Liver (tissue), 9 donors: Measurements from ENCODE around the gene COBL. TPM values are rescaled to one million over a fixed set of nuclear protein-coding genes. Genes with fewer than 3 reads are reported as not detected.

Experiments used
- DNase-seq: peaks from one replicate; pipeline ENCODE4 v3.0.0-alpha.2; 2017; ENCODE audit warnings: low spot score
- H3K27ac ChIP-seq, 2 donors: one replicate each; pipeline ENCODE4 v1.7.0; 2013; ENCODE audit warnings: inconsistent platforms in 2 of 2, low read length in 2 of 2, control low read depth in 1 of 2, low read depth in 1 of 2, mild to moderate bottlenecking in 1 of 2
- H3K27me3 ChIP-seq, 4 donors: one replicate each; pipeline versions ENCODE4 v1.6.1 to v1.7.0; 2013; ENCODE audit warnings: low read length in 3 of 4, inconsistent platforms in 1 of 4, mild to moderate bottlenecking in 1 of 4, moderate library complexity in 1 of 4; ENCODE audit not compliant: control insufficient read depth in 4 of 4, insufficient read depth in 4 of 4
- H3K36me3 ChIP-seq, 4 donors: one replicate each; pipeline versions ENCODE4 v1.6.1 to v1.7.0; 2013; ENCODE audit warnings: low read length in 3 of 4, mild to moderate bottlenecking in 3 of 4, low read depth in 1 of 4, moderate library complexity in 1 of 4; ENCODE audit not compliant: control insufficient read depth in 4 of 4, insufficient read depth in 3 of 4
- H3K4me1 ChIP-seq, 4 donors: one replicate each; pipeline versions ENCODE4 v1.6.1 to v1.7.0; 2013; ENCODE audit warnings: low read length in 3 of 4, mild to moderate bottlenecking in 3 of 4, moderate library complexity in 1 of 4; ENCODE audit not compliant: control insufficient read depth in 4 of 4, insufficient read depth in 4 of 4
- H3K4me3 ChIP-seq, 3 donors: one replicate each; pipeline versions ENCODE4 v1.6.1 to v1.7.0; 2013; ENCODE audit warnings: low read length in 3 of 3, control low read depth in 1 of 3, low read depth in 1 of 3, mild to moderate bottlenecking in 1 of 3
- H3K9ac ChIP-seq, 2 donors: one replicate each; pipeline ENCODE4 v1.7.0; 2013; ENCODE audit warnings: low read length in 2 of 2, mild to moderate bottlenecking in 2 of 2, moderate library complexity in 2 of 2, control low read depth in 1 of 2, low read depth in 1 of 2
- H3K9me3 ChIP-seq, 4 donors: one replicate each; pipeline versions ENCODE4 v1.6.1 to v1.7.0; 2013; ENCODE audit warnings: low read length in 3 of 4; ENCODE audit not compliant: control insufficient read depth in 4 of 4
- ATF3 ChIP-seq: IDR thresholded peaks from 2 replicates; pipeline ENCODE4 v1.6.1; 2016; ENCODE audit warnings: antibody characterized with exemption
- EGR1 ChIP-seq, 2 donors: IDR thresholded peaks; 2 replicates each; pipeline ENCODE4 v1.6.1; 2016 to 2018; ENCODE audit warnings: antibody characterized with exemption in 2 of 2, low read depth in 2 of 2
- FOXA1 ChIP-seq: IDR thresholded peaks from 2 replicates; pipeline ENCODE4 v1.6.1; 2016; ENCODE audit warnings: antibody characterized with exemption
- FOXA2 ChIP-seq: IDR thresholded peaks from 2 replicates; pipeline ENCODE4 v1.6.1; 2016; ENCODE audit warnings: antibody characterized with exemption
- GABPA ChIP-seq, 2 donors: IDR thresholded peaks in 1 of 2; conservative IDR thresholded peaks in 1 of 2; 2 replicates each; pipeline ENCODE4 v1.6.1; 2016; ENCODE audit warnings: antibody characterized with exemption in 2 of 2, mild to moderate bottlenecking in 1 of 2, moderate library complexity in 1 of 2
- HNF4A ChIP-seq, 2 donors: conservative IDR thresholded peaks; 2 replicates each; pipeline ENCODE4 v1.6.1; 2016; ENCODE audit warnings: antibody characterized with exemption in 2 of 2, mild to moderate bottlenecking in 2 of 2
- HNF4G ChIP-seq: IDR thresholded peaks from 2 replicates; pipeline ENCODE4 v1.6.1; 2016; ENCODE audit warnings: antibody characterized with exemption
- JUND ChIP-seq, 2 donors: IDR thresholded peaks; 2 replicates each; pipeline ENCODE4 v1.6.1; 2016; ENCODE audit warnings: antibody characterized with exemption in 2 of 2
- MAX ChIP-seq: IDR thresholded peaks from 2 replicates; pipeline ENCODE4 v1.6.1; 2016; ENCODE audit warnings: antibody characterized with exemption
- NR2F2 ChIP-seq: IDR thresholded peaks from 2 replicates; pipeline ENCODE4 v1.6.1; 2016; ENCODE audit warnings: antibody characterized with exemption
- REST ChIP-seq: IDR thresholded peaks from 2 replicates; pipeline ENCODE4 v1.6.1; 2016; ENCODE audit warnings: antibody characterized with exemption, mild to moderate bottlenecking
- RXRA ChIP-seq, 2 donors: IDR thresholded peaks; 2 replicates each; pipeline ENCODE4 v1.6.1; 2017 to 2018; ENCODE audit warnings: antibody characterized with exemption in 2 of 2, mild to moderate bottlenecking in 1 of 2
- TAF1 ChIP-seq: conservative IDR thresholded peaks from 2 replicates; pipeline ENCODE4 v1.6.1; 2016; ENCODE audit warnings: antibody characterized with exemption, mild to moderate bottlenecking
- YY1 ChIP-seq: IDR thresholded peaks from 2 replicates; pipeline ENCODE4 v1.6.1; 2016; ENCODE audit warnings: antibody characterized with exemption, mild to moderate bottlenecking
- ZBTB33 ChIP-seq: IDR thresholded peaks from 2 replicates; pipeline ENCODE4 v1.6.1; 2016; ENCODE audit warnings: antibody characterized with exemption
- WGBS: extraction: QIAGEN DNeasy Blood & Tissue Kit; methylation state at CpG from one replicate; pipeline ENCODE4 v1.1.7; 2013; 5-methylcytosine and 5-hydroxymethylcytosine counted together
- polyA plus RNA-seq, 2 donors: library from polyadenylated mRNA; stranded (reverse) in 1 of 2; unstranded in 1 of 2; fragments of 200-250 nt in 1 of 2; fragments of >200 nt in 1 of 2; fragmentation: Nextera tagmentation in 1 of 2; extraction: Ambion mirVana in 1 of 2; gene quantifications; one replicate each; pipeline versions ENCODE4 v1.2.1 to v1.2.3, GENCODE V29; 2013 to 2015
- total RNA-seq, 2 donors: library from RNA; depleted of rRNA; stranded (reverse); fragments of >200 nt; gene quantifications; one replicate each; pipeline ENCODE4 v1.2.3, GENCODE V29; 2014
- donor health status: healthy.
- donor health status: healthy.
- donor health status: healthy.
- donor health status: healthy.
- donor health status: healthy.

Gene COBL
- total and polyA plus RNA-seq, 4 donors = 5.8 to 18.7 (median 10.7) TPM

GRCh38 chr7:51244053-51244452 lies 72.6 kb downstream of the COBL start (continued):
- TF ChIP-seq ZBTB33 (no peak), MAX (no peak), FOXA1 (no peak), HNF4G (no peak), EGR1 (IDR thresholded peaks at IDR 0.05; ENCODE audit: low read depth in 2 of 2) (no peak), TAF1 (no peak)

- Histone ChIP-seq H3K9me3 (no peaks in the 10 kb centered on the region), H3K4me1 (peaks cover 3 to 9% (median 6%) of the 10 kb centered on the region in 4 donors), H3K27me3 (no peaks in the 10 kb centered on the region), H3K27ac (no peak overlapping the region), H3K9ac (no peak overlapping the region), H3K36me3 (no peaks in the 10 kb centered on the region), H3K4me3 (no peak overlapping the region)
- TF ChIP-seq HNF4A (conservative IDR thresholded peaks at IDR 0.05) (no peak), YY1 (no peak), ATF3 (no peak), RXRA (IDR thresholded peaks at IDR 0.05) (no peak), FOXA2 (no peak), JUND (IDR thresholded peaks at IDR 0.05) (no peak)
- 97% methylated on average over 10 of the region's 10 CpGs for WGBS
- no peak for DNase-seq
Measured at GRCh38 chr7:51243631-51244030, 73.0 kb downstream of the COBL start.

GRCh38 chr7:51242881-51243518 lies 73.6 kb downstream of the COBL start:
- TF ChIP-seq MAX = no peak
- TF ChIP-seq FOXA2 = no peak
- no peak for TF ChIP-seq NR2F2
- no peak for TF ChIP-seq ZBTB33
- TF ChIP-seq REST = no peak
- TF ChIP-seq FOXA1 = no peak
- no peak for TF ChIP-seq ATF3
- no peak for TF ChIP-seq GABPA (IDR thresholded peaks at IDR 0.05 in 1 of 2, conservative IDR thresholded peaks at IDR 0.05 in 1 of 2)
- no peak for TF ChIP-seq YY1
- H3K27ac ChIP-seq = no peak overlapping the region
- no peaks in the 10 kb centered on the region for H3K9me3 ChIP-seq
- no peak overlapping the region for H3K4me3 ChIP-seq
- no peaks in the 10 kb centered on the region for H3K27me3 ChIP-seq
- no peak for DNase-seq
- no peaks in the 10 kb centered on the region for H3K36me3 ChIP-seq
- H3K9ac ChIP-seq = no peak overlapping the region
- peaks cover 3 to 9% (median 6%) of the 10 kb centered on the region in 4 donors for H3K4me1 ChIP-seq
- 93% methylated on average over 16 of the region's 16 CpGs for WGBS
